ENCODE data around the gene LYZL1. TPM values are rescaled to one million over a fixed set of nuclear protein-coding genes. Genes with fewer than 3 reads are reported as not detected.

The LYZL1 gene
- total RNA-seq, 2 experiments from 2014 or later: not detected

DNA sequence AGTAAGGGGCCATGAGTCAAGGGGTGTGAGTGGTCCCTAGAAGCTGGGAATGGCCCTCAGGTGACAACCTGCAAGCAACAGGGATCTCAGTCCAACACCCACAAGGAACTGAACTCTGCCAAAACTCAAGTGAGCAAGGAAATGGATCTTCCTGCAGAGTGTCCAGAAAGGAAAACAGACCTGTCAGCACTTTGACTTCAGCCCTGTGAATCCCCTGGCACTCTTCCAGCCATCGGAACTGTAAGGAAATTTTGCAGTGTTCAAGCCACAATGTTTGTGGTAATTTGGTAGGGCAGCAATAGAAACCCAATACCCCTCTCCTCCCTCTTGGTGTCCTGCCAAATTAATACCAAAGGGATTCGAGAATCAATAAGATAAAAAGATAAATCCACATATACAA lies 6.9 kb downstream of the LYZL1 start:
- peaks cover 0 to 5% of the 10 kb centered on the region in 2 experiments for H3K27me3 ChIP-seq (ENCODE audit: control insufficient read depth in 1 of 2, insufficient read depth in 2 of 2, low read length in 2 of 2)
- no peak for ATAC-seq (ENCODE audit: poor library complexity)
- DNase-seq: no peak
- H3K27ac ChIP-seq (ENCODE audit: low read depth in 1 of 2, low read length in 2 of 2): no peak overlapping the region
- TF ChIP-seq, protein P1, sequence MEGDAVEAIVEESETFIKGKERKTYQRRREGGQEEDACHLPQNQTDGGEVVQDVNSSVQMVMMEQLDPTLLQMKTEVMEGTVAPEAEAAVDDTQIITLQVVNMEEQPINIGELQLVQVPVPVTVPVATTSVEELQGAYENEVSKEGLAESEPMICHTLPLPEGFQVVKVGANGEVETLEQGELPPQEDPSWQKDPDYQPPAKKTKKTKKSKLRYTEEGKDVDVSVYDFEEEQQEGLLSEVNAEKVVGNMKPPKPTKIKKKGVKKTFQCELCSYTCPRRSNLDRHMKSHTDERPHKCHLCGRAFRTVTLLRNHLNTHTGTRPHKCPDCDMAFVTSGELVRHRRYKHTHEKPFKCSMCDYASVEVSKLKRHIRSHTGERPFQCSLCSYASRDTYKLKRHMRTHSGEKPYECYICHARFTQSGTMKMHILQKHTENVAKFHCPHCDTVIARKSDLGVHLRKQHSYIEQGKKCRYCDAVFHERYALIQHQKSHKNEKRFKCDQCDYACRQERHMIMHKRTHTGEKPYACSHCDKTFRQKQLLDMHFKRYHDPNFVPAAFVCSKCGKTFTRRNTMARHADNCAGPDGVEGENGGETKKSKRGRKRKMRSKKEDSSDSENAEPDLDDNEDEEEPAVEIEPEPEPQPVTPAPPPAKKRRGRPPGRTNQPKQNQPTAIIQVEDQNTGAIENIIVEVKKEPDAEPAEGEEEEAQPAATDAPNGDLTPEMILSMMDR (IDR thresholded peaks at IDR 0.05): no peak
- H3K9me3 ChIP-seq (ENCODE audit: control insufficient read depth in 1 of 2, insufficient read depth in 1 of 2, low read length in 2 of 2): no peaks in the 10 kb centered on the region
- ChIA-PET POLR2A (no interaction called here), CTCF (no interaction called here)
- no peak overlapping the region for H3K4me3 ChIP-seq (ENCODE audit: low read length)
- no peaks in the 10 kb centered on the region for H3K4me1 ChIP-seq (ENCODE audit: insufficient read depth, low read length)
- no peaks in the 10 kb centered on the region for H3K4me1 Mint-ChIP-seq (ENCODE audit: low read depth)
- no peaks in the 10 kb centered on the region for H3K36me3 ChIP-seq (ENCODE audit: insufficient read depth, low read length)
- intact Hi-C loops (cut with DNase I, micrococcal nuclease): no loop called here
- no peak overlapping the region for H3K4me3 Mint-ChIP-seq
- H3K36me3 Mint-ChIP-seq (ENCODE audit: low read depth): no peaks in the 10 kb centered on the region
- H3K9me3 Mint-ChIP-seq: peaks cover 9% of the 10 kb centered on the region
- peaks cover 47% of the 10 kb centered on the region for H3K27me3 Mint-ChIP-seq
- no peak overlapping the region for H3K27ac Mint-ChIP-seq

DNA sequence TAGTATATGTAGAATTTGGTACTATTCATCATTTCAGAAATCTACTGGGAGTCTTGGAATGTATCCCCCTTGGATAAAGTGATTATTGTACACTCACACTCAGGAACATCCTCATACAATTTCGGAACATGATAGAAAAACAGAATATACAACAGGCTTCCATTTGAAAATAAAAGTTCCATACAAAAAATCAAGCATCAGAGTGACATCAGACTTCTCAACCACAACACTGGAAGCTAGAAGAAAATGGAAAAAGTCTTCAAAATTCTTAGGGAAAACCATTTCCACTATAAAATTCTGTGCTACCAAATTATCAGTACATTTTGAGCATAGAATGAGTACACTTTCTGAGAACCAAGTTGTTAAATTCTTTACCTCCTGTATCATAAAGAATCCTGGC lies 8.8 kb downstream of the LYZL1 start:
- Histone ChIP-seq H3K36me3 (ENCODE audit: insufficient read depth, low read length) (no peaks in the 10 kb centered on the region), H3K9me3 (ENCODE audit: control insufficient read depth in 1 of 2, insufficient read depth in 1 of 2, low read length in 2 of 2) (peaks cover 0 to 3% of the 10 kb centered on the region in 2 experiments), H3K4me3 (ENCODE audit: low read length) (no peak overlapping the region), H3K27ac (ENCODE audit: low read depth in 1 of 2, low read length in 2 of 2) (no peak overlapping the region), H3K27me3 (ENCODE audit: control insufficient read depth in 1 of 2, insufficient read depth in 2 of 2, low read length in 2 of 2) (peaks cover 0 to 5% of the 10 kb centered on the region in 2 experiments), H3K4me1 (ENCODE audit: insufficient read depth, low read length) (no peaks in the 10 kb centered on the region)
- ATAC-seq (ENCODE audit: poor library complexity) (no peak), DNase-seq (no peak)
- no peaks in the 10 kb centered on the region for H3K36me3 Mint-ChIP-seq (ENCODE audit: low read depth)
- H3K9me3 Mint-ChIP-seq: peaks cover 18% of the 10 kb centered on the region
- H3K4me1 Mint-ChIP-seq (ENCODE audit: low read depth): no peaks in the 10 kb centered on the region
- TF ChIP-seq, protein P1 (IDR thresholded peaks at IDR 0.05): no peak
- ChIA-PET POLR2A (no interaction called here), CTCF (no interaction called here)
- no peak overlapping the region for H3K4me3 Mint-ChIP-seq
- intact Hi-C loops (cut with DNase I, micrococcal nuclease): no loop called here
- no peak overlapping the region for H3K27ac Mint-ChIP-seq
- peaks cover 58% of the 10 kb centered on the region for H3K27me3 Mint-ChIP-seq

DNA sequence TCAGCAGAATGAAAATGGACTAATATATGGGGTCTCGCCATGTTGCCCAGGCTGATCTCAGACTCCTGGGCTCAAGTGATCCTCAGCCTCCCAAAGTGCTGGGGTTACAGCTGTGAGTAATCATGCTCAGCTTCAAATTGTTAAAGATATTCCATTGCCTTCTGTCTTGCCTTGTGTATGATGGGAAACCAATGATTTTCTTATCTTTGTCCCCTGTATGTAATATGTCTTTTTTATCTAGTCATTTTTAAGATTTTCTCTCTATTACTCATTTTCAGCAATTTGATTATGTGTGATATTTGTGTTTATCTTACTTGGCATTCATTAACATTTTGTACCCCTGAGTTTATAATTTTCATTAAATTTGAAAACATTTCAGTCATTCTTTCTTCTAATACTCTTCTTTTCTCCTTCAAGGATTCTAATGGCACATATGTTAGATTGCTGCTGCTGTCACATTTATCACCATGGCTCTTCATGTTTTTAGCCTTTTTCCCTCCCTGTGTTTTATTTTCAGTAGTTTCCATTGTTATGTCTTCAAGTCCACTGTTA lies 12.6 kb downstream of the LYZL1 start:
- Histone ChIP-seq H3K27me3 (ENCODE audit: control insufficient read depth in 1 of 2, insufficient read depth in 2 of 2, low read length in 2 of 2) (peaks cover 0 to 10% of the 10 kb centered on the region in 2 experiments), H3K36me3 (ENCODE audit: insufficient read depth, low read length) (no peaks in the 10 kb centered on the region), H3K4me1 (ENCODE audit: insufficient read depth, low read length) (no peaks in the 10 kb centered on the region), H3K4me3 (ENCODE audit: low read length) (no peak overlapping the region), H3K27ac (ENCODE audit: low read depth in 1 of 2, low read length in 2 of 2) (no peak overlapping the region), H3K9me3 (ENCODE audit: control insufficient read depth in 1 of 2, insufficient read depth in 1 of 2, low read length in 2 of 2) (peaks cover 0 to 3% of the 10 kb centered on the region in 2 experiments)
- TF ChIP-seq, protein P1 (IDR thresholded peaks at IDR 0.05): no peak
- H3K9me3 Mint-ChIP-seq: peaks cover 18% of the 10 kb centered on the region
- peaks cover 56% of the 10 kb centered on the region for H3K27me3 Mint-ChIP-seq
- DNase-seq (no peak), ATAC-seq (ENCODE audit: poor library complexity) (no peak)
- H3K4me3 Mint-ChIP-seq: no peak overlapping the region
- POLR2A ChIA-PET: no interaction called here
- intact Hi-C loops (cut with DNase I, micrococcal nuclease): loop anchor here in 1 of 2 experiments (5.0 to 10.0 kb wide), 2 partner anchors 639 to 877 kb away; no protein-coding TSS in a partner anchor
- CTCF ChIA-PET: no interaction called here
- H3K4me1 Mint-ChIP-seq (ENCODE audit: low read depth): no peaks in the 10 kb centered on the region
- H3K36me3 Mint-ChIP-seq (ENCODE audit: low read depth): no peaks in the 10 kb centered on the region
- no peak overlapping the region for H3K27ac Mint-ChIP-seq

Measured in CD4-positive, alpha-beta T cell (primary cell).